ENCODE data around the gene CES5A. TPM values are rescaled to one million over a fixed set of nuclear protein-coding genes. Genes with fewer than 3 reads are reported as not detected.
"Not testable (repeated sequence)": the region's sequence is repeated elsewhere in the genome, so short reads cannot be mapped to it uniquely, and the experiment has no call there.

The CES5A gene
- total RNA-seq, 4 donors from 2014 or later = not detected

- Histone ChIP-seq H3K36me3 (no peaks in the 10 kb centered on the region), H3K9me3 (peaks cover 0 to 9% (median 0%) of the 10 kb centered on the region in 3 donors), H3K27me3 (peaks cover 6% of the 10 kb centered on the region), H3K4me1 (no peaks in the 10 kb centered on the region), H3K4me3 (no peak overlapping the region), H3K27ac (no peak overlapping the region)
- TF ChIP-seq POLR2A (IDR thresholded peaks at IDR 0.05) (no peak), CTCF (IDR thresholded peaks at IDR 0.05) (no peak), EP300 (IDR thresholded peaks at IDR 0.05) (no peak), POLR2AphosphoS5 (IDR thresholded peaks at IDR 0.05) (no peak)
- 30% methylated on average over 6 of the region's 6 CpGs; no CpG with 5 or more reads in 1 of the 2 donors for WGBS, 2 donors (ENCODE audit: low coverage in 1 of 2)
- no peak for ATAC-seq
These were observed 39.2 kb upstream of the CES5A start for GRCh38 chr16:55914383-55914782.

GRCh38 chr16:55913716-55914115, 38.5 kb upstream of the CES5A start:
- no peak for ATAC-seq
- 62 to 65% methylated on average over 2 of the region's 2 CpGs for WGBS, 2 donors (ENCODE audit: low coverage in 1 of 2)
- TF ChIP-seq EP300 (IDR thresholded peaks at IDR 0.05) (no peak), POLR2A (IDR thresholded peaks at IDR 0.05) (no peak), POLR2AphosphoS5 (IDR thresholded peaks at IDR 0.05) (no peak), CTCF (IDR thresholded peaks at IDR 0.05) (no peak)
- no peak overlapping the region for H3K27ac ChIP-seq
- H3K9me3 ChIP-seq = peaks cover 0 to 9% (median 0%) of the 10 kb centered on the region in 3 donors
- H3K4me3 ChIP-seq = no peak overlapping the region
- H3K27me3 ChIP-seq = peaks cover 2% of the 10 kb centered on the region
- H3K4me1 ChIP-seq = no peaks in the 10 kb centered on the region
- H3K36me3 ChIP-seq = no peaks in the 10 kb centered on the region

- 52% methylated on average over 2 of the region's 2 CpGs; no CpG with 5 or more reads in 1 of the 2 donors for WGBS, 2 donors (ENCODE audit: low coverage in 1 of 2)
- H3K36me3 ChIP-seq, H3K4me1 ChIP-seq, H3K27ac ChIP-seq, H3K27me3 ChIP-seq, H3K4me3 ChIP-seq, H3K9me3 ChIP-seq, ATAC-seq: not testable (repeated sequence)
These were observed 37.9 kb upstream of the CES5A start for GRCh38 chr16:55913121-55913520.

DNA sequence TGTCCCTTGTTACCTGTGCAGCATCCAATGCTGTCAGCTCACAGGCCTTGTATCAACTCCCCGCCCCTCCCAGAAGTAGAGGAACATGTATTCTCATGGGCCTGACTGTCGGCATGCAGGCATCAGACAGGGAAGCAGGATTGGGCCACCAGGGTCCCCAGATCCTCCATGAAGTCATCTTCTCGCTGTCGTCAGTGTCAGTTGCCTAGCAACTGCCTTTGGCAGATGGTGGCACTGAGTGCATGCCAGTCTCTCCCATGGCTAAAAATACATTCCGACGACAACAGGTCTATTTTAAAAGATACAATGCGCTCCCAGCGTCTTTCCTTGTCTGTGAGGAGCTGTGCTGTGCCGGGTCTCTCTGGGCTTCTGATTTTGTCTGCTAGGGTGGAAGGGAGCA, 36.8 kb upstream of the CES5A start:
- H3K9me3 ChIP-seq = peaks cover 0 to 9% (median 0%) of the 10 kb centered on the region in 3 donors
- no peak overlapping the region for H3K27ac ChIP-seq
- H3K4me3 ChIP-seq = no peak overlapping the region
- 50% methylated on average over 2 of the region's 9 CpGs; no CpG with 5 or more reads in 1 of the 2 donors for WGBS, 2 donors (ENCODE audit: low coverage in 1 of 2)
- no peaks in the 10 kb centered on the region for H3K36me3 ChIP-seq
- H3K27me3 ChIP-seq = no peaks in the 10 kb centered on the region
- no peaks in the 10 kb centered on the region for H3K4me1 ChIP-seq
- TF ChIP-seq POLR2AphosphoS5 (IDR thresholded peaks at IDR 0.05) = no peak
- TF ChIP-seq EP300 (IDR thresholded peaks at IDR 0.05) = no peak
- TF ChIP-seq POLR2A (IDR thresholded peaks at IDR 0.05) = no peak
- no peak for TF ChIP-seq CTCF (IDR thresholded peaks at IDR 0.05)
- no peak for ATAC-seq

GRCh38 chr16:55911616-55912015, 36.4 kb upstream of the CES5A start:
- Histone ChIP-seq H3K27me3 (no peaks in the 10 kb centered on the region), H3K27ac (no peak overlapping the region), H3K9me3 (peaks cover 0 to 9% (median 0%) of the 10 kb centered on the region in 3 donors), H3K4me1 (no peaks in the 10 kb centered on the region), H3K36me3 (no peaks in the 10 kb centered on the region), H3K4me3 (no peak overlapping the region)
- 80 to 90% methylated on average over 1 to 2 of the region's 2 CpGs for WGBS, 2 donors (ENCODE audit: low coverage in 1 of 2)
- no peak for TF ChIP-seq POLR2A (IDR thresholded peaks at IDR 0.05)
- no peak for TF ChIP-seq EP300 (IDR thresholded peaks at IDR 0.05)
- TF ChIP-seq POLR2AphosphoS5 (IDR thresholded peaks at IDR 0.05) = no peak
- no peak for TF ChIP-seq CTCF (IDR thresholded peaks at IDR 0.05)
- no peak for ATAC-seq

Data from gastroesophageal sphincter (tissue), 4 donors.